ENCODE measurements around the gene PCGF2. TPM values are rescaled to one million over a fixed set of nuclear protein-coding genes. Genes with fewer than 3 reads are reported as not detected.

PCGF2 gene
- total and polyA plus RNA-seq, 9 of the 15 experiments (the other 6 are each of a cell fraction or from before 2014, with no cell fraction given), result 1.3 to 33.4 (median 7.0) TPM

DNA sequence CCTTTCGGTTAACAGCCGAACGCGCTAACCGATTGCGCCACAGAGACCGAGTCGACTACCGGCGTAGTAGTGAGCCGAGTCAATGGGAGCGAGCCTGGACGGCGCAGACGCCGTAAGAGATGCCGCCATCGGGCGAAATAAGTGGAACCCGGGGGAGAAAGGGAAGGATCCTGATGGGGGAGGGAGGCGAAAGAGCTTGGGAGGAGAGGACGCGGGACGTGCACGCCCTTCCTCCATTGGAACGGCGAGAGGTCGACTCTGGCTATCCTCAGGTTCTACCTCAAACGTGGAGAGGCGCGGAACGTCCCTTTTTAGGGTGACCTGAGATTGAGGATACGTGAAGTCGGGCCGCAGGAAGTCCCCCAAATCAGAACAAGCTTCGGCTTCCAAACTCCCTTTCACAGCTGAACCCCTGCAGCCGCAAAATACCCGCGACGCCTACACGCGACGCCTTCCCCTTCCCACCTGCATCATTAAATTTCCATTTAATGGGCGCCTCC, 3.7 kb upstream of the PCGF2 start:
- no peaks in the 10 kb centered on the region for H3K9me1 ChIP-seq (ENCODE audit: control insufficient read depth, insufficient read depth, low read length)
- peak overlapping the region; percentile 89 to 90 for H3K9ac ChIP-seq (ENCODE audit: insufficient read depth in 1 of 2, low read depth in 2 of 2, low read length in 2 of 2)
- POLR2A ChIA-PET, result interaction anchor here (0.6 to 2.3 kb wide), 16 partner anchors 10 to 262 kb away, joined by 3 to 9 read pairs (median 4); partner anchors contain the start of genes LASP1 and PIP4K2B
- H3K79me2 ChIP-seq (ENCODE audit: control insufficient read depth, insufficient read depth, low read length), result peaks cover 73% of the 10 kb centered on the region
- ATAC-seq (peak; percentile 6), FAIRE-seq (no peak), DNase-seq (ENCODE audit: extremely low read depth in 1 of 4, low spot score in 3 of 4) (peak; percentile 54 to 87 (median 62))
- H3K27ac ChIP-seq (ENCODE audit: extremely low read depth, low read depth, low read length), result peak overlapping the region; percentile 87
- H3K9me3 ChIP-seq (replicated peaks; ENCODE audit: control insufficient read depth, insufficient read depth, low read depth, low read length), result no peaks in the 10 kb centered on the region
- in situ Hi-C loops (cut with MboI), result no loop called here
- intact Hi-C loops (cut with micrococcal nuclease), result loop anchor here (2.0 to 10.0 kb wide), 5 partner anchors 50 to 403 kb away; partner anchors contain the start of genes PLXDC1 and RPL23
- H3K4me1 ChIP-seq (replicated peaks in 1 of 2; ENCODE audit: control insufficient read depth in 2 of 2, insufficient read depth in 2 of 2, low read length in 2 of 2), result peaks cover 10 to 47% of the 10 kb centered on the region in 2 experiments
- H3K36me3 ChIP-seq (ENCODE audit: control insufficient read depth, insufficient read depth, low read length), result peaks cover 30% of the 10 kb centered on the region
- no peaks in the 10 kb centered on the region; the same call in 1 of the 2 replicates for H4K20me1 ChIP-seq (replicated peaks; ENCODE audit: control insufficient read depth, insufficient read depth, low read length)
- 0% methylated on average over 38 of the region's 44 CpGs for WGBS (ENCODE audit: insufficient coverage, low coverage, missing lambda C conversion rate)
- TSS peak; percentile 67 for BruUV-seq (replicated peaks)
- H3K4me2 ChIP-seq (ENCODE audit: insufficient read depth, low read length), result peak overlapping the region; percentile 86
- H3K4me3 ChIP-seq, result peak overlapping the region; percentile 74
- CTCF ChIA-PET (ENCODE audit: low intra/inter-chr PET ratio), result interaction anchor here (0.5 to 0.6 kb wide), 2 partner anchors 239 to 242 kb away, joined by 3 read pairs; no protein-coding TSS in a partner anchor
- H2AFZ ChIP-seq (ENCODE audit: low read depth, low read length), result peak overlapping the region; percentile 89
- H3K27me3 ChIP-seq (ENCODE audit: control insufficient read depth in 2 of 2, insufficient read depth in 2 of 2, low read length in 2 of 2), result no peaks in the 10 kb centered on the region
- TF ChIP-seq RCOR1 (IDR thresholded peaks at IDR 0.05; ENCODE audit: borderline replicate concordance in 1 of 2, low read depth in 2 of 2, low read length in 2 of 2) (peak in 1 of 2 experiments; percentile 34; a peak in 1 of 4 replicates), LARP7 (IDR thresholded peaks at IDR 0.05) (0 out of 2 replicates have a peak, but pooled peaks have one; percentile 11), ZBTB7A (IDR thresholded peaks at IDR 0.05; ENCODE audit: borderline replicate concordance, control insufficient read depth, low read depth, low read length) (peak; percentile 55; the same call in 1 of the 2 replicates), NELFE (IDR thresholded peaks at IDR 0.05; ENCODE audit: insufficient read depth, insufficient read length) (no peak), SRSF3 (IDR thresholded peaks at IDR 0.05; ENCODE audit: insufficient read depth, low read length) (no peak), ATF7 (IDR thresholded peaks at IDR 0.05) (peak; percentile 26; the same call in 1 of the 2 replicates), EP400 (IDR thresholded peaks at IDR 0.05) (no peak), ZNF212 (CRISPR knock-in tag; IDR thresholded peaks at IDR 0.05) (no peak), STAG1 (CRISPR knock-in tag; IDR thresholded peaks at IDR 0.05; ENCODE audit: borderline replicate concordance) (no peak), SNRNP70 (optimal IDR thresholded peaks at IDR 0.05; ENCODE audit: low read depth, low read length) (no peak), ZNF140 (CRISPR knock-in tag; IDR thresholded peaks at IDR 0.05) (no peak), SETDB1 (IDR thresholded peaks at IDR 0.05; ENCODE audit: low read length) (no peak), ZC3H11A (IDR thresholded peaks at IDR 0.05; ENCODE audit: low read depth, low read length) (no peak)
- TF ChIP-seq, protein P1, sequence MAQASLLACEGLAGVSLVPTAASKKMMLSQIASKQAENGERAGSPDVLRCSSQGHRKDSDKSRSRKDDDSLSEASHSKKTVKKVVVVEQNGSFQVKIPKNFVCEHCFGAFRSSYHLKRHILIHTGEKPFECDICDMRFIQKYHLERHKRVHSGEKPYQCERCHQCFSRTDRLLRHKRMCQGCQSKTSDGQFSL (CRISPR knock-in tag; IDR thresholded peaks at IDR 0.05), result 0 out of 2 replicates have a peak, but pooled peaks have one; percentile 34
- TF ChIP-seq, protein P1 (tag; IDR thresholded peaks at IDR 0.05), result no peak; a peak in 1 of 4 replicates
- TF ChIP-seq, protein P2, sequence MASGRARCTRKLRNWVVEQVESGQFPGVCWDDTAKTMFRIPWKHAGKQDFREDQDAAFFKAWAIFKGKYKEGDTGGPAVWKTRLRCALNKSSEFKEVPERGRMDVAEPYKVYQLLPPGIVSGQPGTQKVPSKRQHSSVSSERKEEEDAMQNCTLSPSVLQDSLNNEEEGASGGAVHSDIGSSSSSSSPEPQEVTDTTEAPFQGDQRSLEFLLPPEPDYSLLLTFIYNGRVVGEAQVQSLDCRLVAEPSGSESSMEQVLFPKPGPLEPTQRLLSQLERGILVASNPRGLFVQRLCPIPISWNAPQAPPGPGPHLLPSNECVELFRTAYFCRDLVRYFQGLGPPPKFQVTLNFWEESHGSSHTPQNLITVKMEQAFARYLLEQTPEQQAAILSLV (tag; IDR thresholded peaks at IDR 0.05), result no peak
- TF ChIP-seq, protein P3, sequence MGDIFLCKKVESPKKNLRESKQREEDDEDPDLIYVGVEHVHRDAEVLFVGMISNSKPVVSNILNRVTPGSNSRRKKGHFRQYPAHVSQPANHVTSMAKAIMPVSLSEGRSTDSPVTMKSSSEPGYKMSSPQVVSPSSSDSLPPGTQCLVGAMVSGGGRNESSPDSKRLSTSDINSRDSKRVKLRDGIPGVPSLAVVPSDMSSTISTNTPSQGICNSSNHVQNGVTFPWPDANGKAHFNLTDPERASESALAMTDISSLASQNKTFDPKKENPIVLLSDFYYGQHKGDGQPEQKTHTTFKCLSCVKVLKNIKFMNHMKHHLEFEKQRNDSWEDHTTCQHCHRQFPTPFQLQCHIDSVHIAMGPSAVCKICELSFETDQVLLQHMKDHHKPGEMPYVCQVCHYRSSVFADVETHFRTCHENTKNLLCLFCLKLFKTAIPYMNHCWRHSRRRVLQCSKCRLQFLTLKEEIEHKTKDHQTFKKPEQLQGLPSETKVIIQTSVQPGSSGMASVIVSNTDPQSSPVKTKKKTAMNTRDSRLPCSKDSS (IDR thresholded peaks at IDR 0.05; ENCODE audit: low read depth, partially characterized antibody), result peak; percentile 21
- TF ChIP-seq, protein P4, sequence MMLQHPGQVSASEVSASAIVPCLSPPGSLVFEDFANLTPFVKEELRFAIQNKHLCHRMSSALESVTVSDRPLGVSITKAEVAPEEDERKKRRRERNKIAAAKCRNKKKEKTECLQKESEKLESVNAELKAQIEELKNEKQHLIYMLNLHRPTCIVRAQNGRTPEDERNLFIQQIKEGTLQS (IDR thresholded peaks at IDR 0.05), result 0 out of 2 replicates have a peak, but pooled peaks have one; percentile 24
- TF ChIP-seq, protein P4 (CRISPR knock-in tag; conservative IDR thresholded peaks at IDR 0.05), result no peak

All from K562 (cell line).